HT-29 (cell line): Measurements from ENCODE around the gene DLG1. TPM values are rescaled to one million over a fixed set of nuclear protein-coding genes. Genes with fewer than 3 reads are reported as not detected.

Experiments
- DNase-seq: peaks from one replicate; pipeline ENCODE4 v3.0.0-alpha.2; 2015; ENCODE audit warnings: low spot score
- small RNA-seq: library from RNA; depleted of rRNA; stranded (forward); fragments of <200 nt; gene quantifications from one replicate; pipeline ENCODE3, GENCODE V24; 2014
- total RNA-seq: library from RNA; depleted of rRNA; stranded (reverse); fragments of >200 nt; shearing (Covaris generic); gene quantifications from 2 replicates; pipeline ENCODE4 v1.2.3, GENCODE V29; 2014

DLG1 gene
- total RNA-seq, 1 experiment from 2014 or later, result 36.7 TPM

DNA sequence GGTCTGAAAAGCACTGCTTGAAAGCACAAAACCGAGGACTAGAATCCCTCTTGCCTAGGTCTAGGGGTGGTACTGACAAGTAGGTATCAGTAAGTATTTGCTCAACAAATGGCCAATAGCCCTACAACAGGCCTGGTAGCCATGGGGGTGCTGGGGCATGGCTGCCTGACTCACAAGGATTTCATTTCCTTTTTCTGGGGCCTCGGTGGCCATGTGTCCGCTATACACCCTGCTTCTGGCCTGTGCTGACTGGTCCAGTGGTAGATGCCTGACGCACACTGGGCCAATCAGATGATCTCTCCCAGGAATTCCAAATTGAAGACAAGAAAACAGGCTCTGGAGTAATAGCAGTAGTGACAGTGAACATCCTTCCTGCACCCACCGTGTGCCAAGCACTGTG is 298.2 kb downstream of the DLG1 start:
- DNase-seq, result no peak

- no peak for DNase-seq
Measured at GRCh38 chr3:196998966-196999760, 299.2 kb downstream of the DLG1 start.

- no peak for DNase-seq
Measured at GRCh38 chr3:196997311-196997710, 301.1 kb downstream of the DLG1 start.

GRCh38 chr3:196996454-196997265 is 301.8 kb downstream of the DLG1 start:
- no peak for DNase-seq

DNA sequence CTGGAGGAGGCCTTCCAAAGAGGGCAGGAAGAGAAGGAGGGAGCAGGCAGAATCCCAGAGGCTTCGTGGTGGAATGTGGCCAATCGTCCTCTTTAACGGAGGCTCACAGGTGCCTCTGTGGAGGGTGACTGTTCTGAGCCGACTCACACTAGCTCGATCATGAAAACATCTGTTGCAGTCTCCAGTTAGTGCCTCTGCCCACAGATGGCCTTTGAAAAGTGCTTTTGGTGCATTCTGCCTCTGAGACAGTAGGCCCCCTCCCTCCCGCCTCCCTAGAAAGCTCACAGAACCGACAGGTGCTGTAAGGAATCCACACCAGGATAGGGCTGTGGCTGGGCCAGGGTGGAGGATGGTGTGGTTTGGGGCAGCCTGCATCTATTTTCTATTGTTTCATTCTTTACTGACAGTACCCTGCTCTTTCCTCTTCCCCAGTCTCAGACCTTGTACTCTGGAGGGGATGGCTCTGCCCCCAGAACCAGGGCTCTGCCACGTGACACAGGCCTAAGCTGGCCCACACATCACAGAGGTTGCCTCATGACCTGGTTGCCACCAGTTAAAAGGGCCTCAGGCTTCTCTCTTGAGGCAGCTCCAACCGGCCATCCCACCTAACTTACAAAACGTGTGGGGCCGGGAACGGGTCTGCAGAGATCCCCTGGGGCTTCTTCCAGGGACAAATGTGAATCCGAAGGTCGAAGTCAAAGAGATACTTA is 302.6 kb downstream of the DLG1 start:
- no peak for DNase-seq

GRCh38 chr3:196995027-196995426 is 303.4 kb downstream of the DLG1 start:
- no peak for DNase-seq

- no peak for DNase-seq
Measured at GRCh38 chr3:196994056-196994455, 304.4 kb downstream of the DLG1 start.

Small RNA genes lying within 50 kb of the gene (small RNA-seq; reads per million reads assigned to genes)
- not detected for gene MIR4797
